ENCODE measurements around the gene AGMAT. TPM values are rescaled to one million over a fixed set of nuclear protein-coding genes. Genes with fewer than 3 reads are reported as not detected.
"Not testable (repeated sequence)": the region's sequence is repeated elsewhere in the genome, so short reads cannot be mapped to it uniquely, and the experiment has no call there.

Gene AGMAT
- total RNA-seq, 1 donor from 2014 or later, result 2.0 TPM

DNA sequence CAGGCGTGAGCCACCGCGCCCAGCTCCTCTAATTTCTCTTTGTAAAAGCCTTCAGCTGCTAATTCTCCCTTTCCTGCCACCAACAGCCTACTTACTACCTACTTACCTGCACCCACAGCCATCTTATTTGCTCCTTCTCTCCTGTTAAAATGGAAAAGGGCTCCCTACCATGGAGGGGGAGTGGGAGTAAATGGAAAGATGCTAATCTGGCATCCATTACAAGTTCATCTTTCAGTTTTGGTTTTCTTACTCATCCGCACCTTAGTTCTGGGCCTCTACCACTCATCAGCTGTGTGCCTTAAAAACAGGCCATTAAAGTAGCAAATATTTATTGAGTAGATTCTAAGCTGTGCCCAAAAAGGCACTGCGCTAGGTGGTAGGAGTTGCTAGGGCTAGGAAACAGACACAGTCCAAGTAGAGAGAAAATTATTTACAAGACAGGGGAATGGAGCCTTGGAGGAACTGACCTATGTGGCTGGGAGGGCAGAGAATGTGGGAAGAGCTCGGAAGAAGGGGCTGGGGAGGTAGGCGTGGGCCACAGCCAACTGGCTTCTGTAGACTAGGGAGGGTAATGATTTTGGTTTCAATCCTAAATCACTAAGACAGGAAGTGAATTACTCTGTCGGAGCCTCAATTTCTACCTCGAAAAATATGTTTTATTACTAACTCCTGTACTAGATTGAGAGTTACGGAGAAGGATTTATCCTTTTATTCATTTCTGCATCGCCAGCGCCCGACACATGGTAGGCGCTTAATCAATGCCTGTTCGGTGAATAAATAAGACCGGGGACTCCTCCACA lies 31.7 kb upstream of the AGMAT start:
- DNase-seq (ENCODE audit: low spot score), result no peak

GRCh38 chr1:15610167-15610566 lies 25.3 kb upstream of the AGMAT start:
- DNase-seq (ENCODE audit: low spot score), result no peak

DNA sequence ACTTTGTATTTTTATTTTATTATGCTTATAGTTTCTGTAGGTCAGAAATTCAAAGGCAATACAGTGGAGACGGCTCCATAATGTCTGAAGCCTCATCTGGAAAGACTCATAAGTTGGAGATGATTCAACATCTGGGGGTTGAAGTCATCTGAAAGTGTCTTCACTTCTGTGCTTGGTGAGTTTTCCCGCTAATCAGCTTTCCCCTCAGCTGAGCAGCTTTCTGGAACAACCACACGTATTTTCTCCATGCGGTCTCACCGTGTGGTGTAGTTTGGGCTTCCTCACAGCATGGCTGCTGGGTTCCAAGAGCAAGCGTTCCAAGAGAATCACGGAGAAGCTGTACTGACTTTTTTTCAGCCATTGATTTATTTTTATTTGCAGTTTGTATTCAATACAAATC lies 24.8 kb upstream of the AGMAT start:
- no peak for DNase-seq (ENCODE audit: low spot score)

GRCh38 chr1:15605398-15606383 lies 20.8 kb upstream of the AGMAT start:
- DNase-seq (ENCODE audit: low spot score), result no peak

GRCh38 chr1:15604400-15604799 lies 19.5 kb upstream of the AGMAT start:
- not testable (repeated sequence) for DNase-seq (ENCODE audit: low spot score)

DNA sequence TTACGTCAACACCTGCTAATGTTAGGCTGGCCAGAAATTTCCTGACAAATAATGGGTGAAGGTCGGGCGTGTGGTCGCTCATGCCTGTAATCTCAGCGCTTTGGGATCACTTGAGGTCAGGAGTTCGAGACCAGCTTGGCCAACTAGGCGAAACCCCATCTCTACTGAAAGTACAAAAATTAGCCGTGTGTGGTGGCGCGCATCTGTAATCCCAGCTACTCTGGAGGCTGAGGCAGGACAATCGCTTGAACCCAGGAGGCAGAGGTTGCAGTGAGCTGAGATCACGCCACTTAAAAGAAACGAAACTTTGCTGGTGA lies 19.1 kb upstream of the AGMAT start:
- DNase-seq (ENCODE audit: low spot score), result not testable (repeated sequence)

GRCh38 chr1:15603050-15603965 lies 18.5 kb upstream of the AGMAT start:
- DNase-seq (ENCODE audit: low spot score), result peak; percentile 98

DNA sequence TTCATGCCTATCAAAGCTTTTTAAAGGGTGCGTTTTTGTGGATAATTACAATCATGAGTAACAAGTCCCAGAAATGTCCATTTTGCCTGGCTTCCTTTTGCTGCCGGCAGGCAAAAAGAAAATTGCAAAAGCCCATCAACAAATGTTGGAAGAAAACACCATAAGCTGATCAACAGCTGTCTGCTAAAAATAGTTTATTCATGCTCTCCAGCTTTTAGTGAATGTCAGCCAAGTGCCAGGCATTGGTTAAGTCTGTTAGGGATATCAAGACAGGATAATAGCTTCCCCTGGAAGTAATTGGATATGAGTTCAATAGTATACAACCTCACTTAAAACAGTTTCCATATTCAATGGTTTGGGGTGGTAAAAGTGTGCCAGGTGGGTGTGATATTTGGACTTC lies 13.6 kb upstream of the AGMAT start:
- DNase-seq (ENCODE audit: low spot score), result no peak

DNA sequence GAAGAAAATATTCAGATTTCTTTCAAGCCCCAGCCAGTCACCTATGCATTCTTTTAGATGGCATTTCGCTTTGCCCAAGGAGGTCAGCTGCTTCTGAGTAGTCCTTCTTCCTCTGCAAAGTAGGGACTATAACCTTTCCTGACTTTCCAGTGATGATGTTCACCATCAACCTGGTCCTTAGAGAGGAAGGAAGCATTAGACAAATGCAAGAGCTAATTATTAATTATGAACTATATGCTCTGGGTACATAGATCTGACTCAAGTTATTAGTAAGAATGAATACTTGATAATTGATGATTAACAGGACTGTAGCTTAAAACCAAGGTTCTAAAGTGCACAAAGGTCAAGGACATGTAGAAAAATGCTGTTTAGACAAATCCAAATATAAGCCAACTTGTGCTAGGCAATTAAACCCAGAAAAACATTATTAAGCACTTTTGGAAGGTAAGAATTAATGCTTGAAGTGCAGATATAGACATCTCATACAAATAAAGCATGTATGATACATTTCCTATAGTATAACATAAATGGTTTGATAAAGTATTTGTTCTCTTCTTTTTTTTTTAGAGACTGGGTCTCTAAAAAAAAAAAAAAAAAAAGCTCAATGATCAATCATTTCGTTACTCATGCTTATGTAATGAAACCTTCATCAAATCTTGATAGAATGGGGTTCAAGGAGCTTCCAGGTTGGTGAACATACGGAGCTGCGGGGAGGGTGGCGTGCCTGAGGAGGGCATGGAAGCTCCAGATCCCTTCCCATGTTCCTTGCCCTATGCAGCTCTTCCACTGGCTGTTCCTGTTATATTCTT lies 11.2 kb upstream of the AGMAT start:
- no peak for DNase-seq (ENCODE audit: low spot score)

DNA sequence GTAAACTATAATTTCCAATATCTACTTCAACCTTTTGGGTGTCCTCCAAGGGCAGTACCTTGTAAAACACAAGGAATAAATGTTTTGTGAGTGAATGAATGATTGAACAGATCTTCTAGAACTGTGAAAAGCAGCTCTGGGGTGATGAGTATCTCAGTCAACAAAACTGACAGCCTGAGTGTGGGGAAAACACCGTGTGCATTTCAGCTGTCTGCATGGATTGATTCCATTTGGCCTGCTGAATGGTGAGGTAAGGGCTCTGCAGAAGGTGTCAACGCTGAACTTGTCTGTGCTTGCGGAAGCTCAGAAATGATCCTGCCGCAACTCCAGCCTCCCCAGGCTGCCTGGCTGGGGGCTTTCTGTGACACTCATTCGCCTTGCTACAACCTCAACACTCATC lies 7.4 kb upstream of the AGMAT start:
- DNase-seq (ENCODE audit: low spot score), result no peak

- no peak for DNase-seq (ENCODE audit: low spot score)
Measured at GRCh38 chr1:15583016-15583706, 1.7 kb downstream of the AGMAT start.

GRCh38 chr1:15579683-15580047 lies 5.2 kb downstream of the AGMAT start:
- no peak for DNase-seq (ENCODE audit: low spot score)

DNA sequence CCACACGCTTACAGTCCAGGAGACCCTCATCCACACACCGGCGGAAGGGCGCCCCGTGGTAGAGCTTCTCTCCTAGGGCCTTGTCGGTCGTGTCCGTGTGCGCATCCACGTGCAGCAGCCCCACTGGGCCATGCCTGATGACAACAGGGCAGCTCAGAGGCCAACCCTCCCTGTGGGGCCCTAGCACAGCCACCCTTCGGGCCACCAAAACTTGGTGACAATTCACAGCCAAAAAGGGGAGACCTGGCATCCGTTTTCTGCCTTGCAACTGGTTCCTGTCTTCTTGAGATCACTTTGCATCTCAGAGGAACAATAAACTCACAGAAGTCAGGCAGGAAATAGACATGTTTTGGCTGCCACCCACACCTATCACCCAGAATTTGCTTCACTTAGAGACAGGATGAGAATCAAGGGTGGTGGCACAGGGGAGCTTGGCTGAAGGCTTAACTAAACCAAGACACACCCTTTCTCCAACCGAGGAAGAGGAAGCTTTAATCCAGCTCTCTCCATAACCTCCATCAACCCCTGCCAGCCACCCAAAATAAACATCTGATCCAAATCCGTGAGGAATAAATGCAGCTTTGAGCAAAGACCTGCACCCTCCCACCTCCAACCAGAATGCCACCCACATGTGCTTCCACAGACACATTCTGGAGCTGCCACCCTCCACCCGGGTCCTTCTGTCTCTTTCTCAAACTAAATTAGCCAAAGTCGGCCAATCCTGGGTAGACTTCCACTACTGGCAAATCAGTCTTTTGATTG lies 5.7 kb downstream of the AGMAT start:
- no peak for DNase-seq (ENCODE audit: low spot score)

- DNase-seq (ENCODE audit: low spot score), result no peak
Measured at GRCh38 chr1:15577691-15578090, 7.2 kb downstream of the AGMAT start.

DNA sequence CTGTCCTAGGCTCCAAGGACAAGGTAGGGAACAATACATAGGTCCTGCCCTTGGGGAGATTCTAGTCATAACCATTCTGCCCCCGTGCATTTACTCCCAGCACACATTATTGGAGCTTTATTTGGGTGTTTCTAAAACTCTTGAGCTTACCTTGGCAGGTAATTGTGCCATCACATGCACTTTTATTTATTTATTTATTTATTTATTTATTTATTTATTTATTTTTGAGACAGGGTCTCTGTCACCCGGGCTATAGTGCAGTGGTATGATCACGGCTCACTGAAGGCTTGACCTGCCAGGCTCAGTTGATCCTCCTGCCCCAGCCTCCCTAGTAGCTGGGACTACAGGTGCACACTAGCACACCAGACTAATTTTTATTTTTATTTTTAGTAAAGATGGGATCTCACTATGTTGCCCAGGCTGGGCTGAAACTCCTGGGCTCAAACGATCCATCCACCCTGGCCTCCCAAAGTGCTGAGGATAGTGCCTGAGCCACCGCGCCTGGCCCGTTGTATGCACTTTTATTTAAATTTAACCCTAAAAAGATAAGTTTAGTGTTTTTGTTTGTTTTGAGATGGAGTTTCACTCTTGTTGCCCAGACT lies 9.2 kb downstream of the AGMAT start:
- DNase-seq (ENCODE audit: low spot score), result no peak

DNA sequence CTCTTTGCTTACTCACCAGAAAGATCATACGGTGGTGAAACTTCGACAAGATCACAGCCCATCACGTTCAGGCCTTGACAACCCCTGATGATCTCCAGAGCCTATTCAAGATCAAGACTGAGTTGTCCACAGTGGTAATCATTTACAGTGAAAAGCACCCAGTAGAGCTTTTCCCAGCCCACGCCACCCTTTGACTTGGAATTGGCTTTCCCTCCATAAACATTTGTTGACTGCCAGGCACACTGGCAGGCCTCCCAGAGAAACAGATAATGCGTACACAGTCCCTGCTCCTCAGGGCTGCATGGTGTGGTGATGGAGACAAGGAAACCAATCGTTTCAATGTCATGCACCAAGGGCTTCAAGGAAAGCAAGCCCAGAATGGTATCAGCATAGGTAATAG lies 10.1 kb downstream of the AGMAT start:
- no peak for DNase-seq (ENCODE audit: low spot score)

DNA sequence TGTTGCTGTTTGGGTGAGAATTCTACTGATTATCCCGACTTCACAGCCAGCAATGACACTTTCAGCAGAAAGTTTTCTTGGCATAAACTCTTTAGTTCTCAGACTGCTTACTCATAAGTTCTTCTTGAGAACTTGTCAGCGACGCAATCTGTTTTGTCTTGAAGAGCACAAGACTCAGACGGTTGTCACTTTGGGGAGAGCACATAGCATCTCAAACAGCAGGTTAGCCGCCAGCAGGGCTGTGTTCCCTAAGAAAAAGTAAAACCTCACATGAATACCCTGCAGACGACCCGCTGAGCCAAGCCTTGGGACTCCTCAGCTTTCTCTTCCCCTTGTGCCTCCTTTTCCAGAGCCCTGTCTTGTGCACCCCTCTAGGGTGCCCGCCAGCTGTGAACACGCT lies 11.4 kb downstream of the AGMAT start:
- DNase-seq (ENCODE audit: low spot score), result no peak

- DNase-seq (ENCODE audit: low spot score), result no peak
Measured at GRCh38 chr1:15571266-15571665, 13.6 kb downstream of the AGMAT start.

DNA sequence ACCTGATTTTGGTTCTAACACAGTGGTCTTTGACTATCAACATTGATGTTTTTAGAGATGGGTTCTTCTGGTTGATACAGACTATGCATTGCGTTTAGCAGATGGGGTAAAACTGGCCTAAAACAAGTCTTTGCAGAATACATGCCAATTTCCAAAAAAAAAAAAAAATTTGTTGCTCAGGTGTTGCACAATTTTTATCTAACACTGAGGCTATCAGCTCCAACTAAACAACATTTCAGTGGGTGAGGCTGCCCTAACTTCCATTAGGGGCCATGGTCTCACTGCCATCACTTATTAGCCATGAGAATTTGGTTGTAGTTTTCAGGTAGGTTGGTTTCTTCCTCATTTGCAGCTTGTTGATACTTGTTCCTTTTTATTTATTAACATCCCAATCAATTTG lies 14.0 kb downstream of the AGMAT start:
- DNase-seq (ENCODE audit: low spot score), result no peak

Data from ureter (tissue), 1 donor.